Esophagus muscularis mucosa (tissue), 4 donors: ENCODE measurements around the gene CTSW. TPM values are rescaled to one million over a fixed set of nuclear protein-coding genes. Genes with fewer than 3 reads are reported as not detected.
A peak's percentile ranks its signal among the peaks of the same experiment; 100 is the strongest.

Experiments used
- DNase-seq: peaks from one replicate; pipeline ENCODE4 v3.0.0-alpha.2; 2017; ENCODE audit errors: extremely low spot score
- H3K27ac ChIP-seq, 4 donors: fragments of 200-600 bp; sonication (generic); replicated peaks in 1 of 4; 1 replicate in 3 of 4; 2 replicates in 1 of 4; pipeline ENCODE4 v1.5.1; 2016 to 2019; ENCODE audit warnings: mild to moderate bottlenecking in 1 of 4
- H3K27me3 ChIP-seq, 4 donors: fragments of 200-600 bp; sonication (generic); one replicate each; pipeline versions ENCODE4 v1.5.1 to v1.6.0; 2016 to 2019
- H3K36me3 ChIP-seq, 4 donors: fragments of 200-600 bp; sonication (generic); one replicate each; pipeline ENCODE4 v1.5.1; 2016 to 2019
- H3K4me1 ChIP-seq, 4 donors: fragments of 200-600 bp; sonication (generic); one replicate each; pipeline ENCODE4 v1.5.1; 2016 to 2019
- H3K4me3 ChIP-seq, 4 donors: fragments of 200-600 bp; sonication (generic); 1 replicate in 2 of 4; 2 replicates in 2 of 4; pipeline ENCODE4 v1.5.1; 2016 to 2019; ENCODE audit warnings: mild to moderate bottlenecking in 4 of 4, moderate library complexity in 1 of 4
- H3K9me3 ChIP-seq, 4 donors: fragments of 200-600 bp; sonication (generic); 1 replicate in 3 of 4; 2 replicates in 1 of 4; pipeline ENCODE4 v1.5.1; 2016 to 2019
- EP300 ChIP-seq: sonication (generic); formaldehyde crosslinking; IDR thresholded peaks from one replicate; pipeline ENCODE4 v1.6.1; 2017; ENCODE audit warnings: antibody characterized with exemption
- POLR2A ChIP-seq: fragments of 450-650 bp; IDR thresholded peaks from one replicate; pipeline ENCODE4 v1.6.1; 2017; ENCODE audit warnings: antibody characterized with exemption, moderate library complexity, mild to moderate bottlenecking, low read depth
- POLR2AphosphoS5 ChIP-seq, 2 donors: sonication (generic); formaldehyde crosslinking; IDR thresholded peaks; one replicate each; pipeline ENCODE4 v1.6.1; 2017; ENCODE audit warnings: antibody characterized with exemption in 2 of 2
- WGBS: methylation state at CpG from one replicate; pipeline ENCODE4 v1.1.5; 2018; 5-methylcytosine and 5-hydroxymethylcytosine counted together
- intact Hi-C: fragments of 100-400 bp; cut with DNase I; formaldehyde crosslinking; loops from one replicate; pipeline ENCODE4 v1.15.1; 2023
- total RNA-seq, 4 donors: library from RNA; depleted of rRNA; stranded (reverse); fragments of >200 nt; gene quantifications; one replicate each; pipeline versions ENCODE4 v1.1.0 to v1.2.1, GENCODE V29; 2016
- TF ChIP-seq, protein P1 (sequence below), 3 experiments: fragments of 200-600 bp in 2 of 3; fragments of 450-650 bp in 1 of 3; sonication (generic) in 2 of 3; IDR thresholded peaks; one replicate each; pipeline ENCODE4 v1.5.1; 2017 to 2019; ENCODE audit warnings: antibody characterized with exemption in 3 of 3, mild to moderate bottlenecking in 2 of 3, moderate library complexity in 1 of 3

CTSW gene
- total RNA-seq, 4 donors from 2014 or later = 0.83 to 2.7 (median 1.5) TPM

DNA sequence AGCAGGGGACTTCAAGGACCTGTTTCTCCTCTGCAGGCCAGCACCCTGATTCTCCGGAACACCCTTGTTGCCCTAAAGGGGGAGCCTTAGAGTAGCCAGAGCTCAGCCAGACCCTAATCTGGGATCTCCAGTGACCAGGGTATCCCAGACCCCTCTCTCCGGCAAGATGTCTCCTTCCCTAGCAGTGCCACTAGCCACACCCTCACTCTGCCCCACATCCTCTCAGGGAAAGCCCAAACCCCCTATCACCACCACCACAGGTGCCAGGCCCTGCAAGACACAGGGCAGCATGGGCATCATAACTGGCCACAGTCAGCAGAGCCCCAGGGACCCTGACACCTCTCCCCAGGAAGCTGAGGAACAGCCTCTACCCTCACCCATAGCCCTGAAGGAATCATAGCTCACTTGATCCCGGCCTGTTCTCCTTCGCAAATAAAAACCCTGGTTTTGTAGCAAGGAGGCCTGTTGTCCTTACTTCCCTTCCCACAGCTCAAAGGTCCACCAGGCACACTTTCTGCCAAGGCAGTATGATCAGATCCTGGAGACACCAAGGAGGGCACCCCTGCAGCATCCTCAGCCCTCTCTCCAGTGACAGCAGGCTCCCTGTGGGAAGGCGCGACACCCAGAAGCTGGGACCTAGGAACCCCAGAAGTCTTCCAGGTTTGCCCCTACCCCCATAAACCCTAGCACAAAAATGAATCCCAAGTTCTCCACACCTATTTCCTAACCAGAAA, 26.2 kb upstream of the CTSW start:
- H3K27ac ChIP-seq = peak overlapping the region in 1 of 4 donors; percentile 19
- intact Hi-C loops = no loop called here
- WGBS = 79% methylated on average over 6 of the region's 6 CpGs
- DNase-seq = no peak
- peaks cover 22 to 65% (median 60%) of the 10 kb centered on the region in 4 donors for H3K36me3 ChIP-seq
- no peak overlapping the region for H3K4me3 ChIP-seq
- H3K4me1 ChIP-seq = peaks cover 21 to 49% (median 39%) of the 10 kb centered on the region in 4 donors
- H3K27me3 ChIP-seq = no peaks in the 10 kb centered on the region
- peaks cover 0 to 9% (median 3%) of the 10 kb centered on the region in 4 donors for H3K9me3 ChIP-seq
- TF ChIP-seq POLR2A = no peak
- no peak for TF ChIP-seq EP300
- TF ChIP-seq, protein P1, sequence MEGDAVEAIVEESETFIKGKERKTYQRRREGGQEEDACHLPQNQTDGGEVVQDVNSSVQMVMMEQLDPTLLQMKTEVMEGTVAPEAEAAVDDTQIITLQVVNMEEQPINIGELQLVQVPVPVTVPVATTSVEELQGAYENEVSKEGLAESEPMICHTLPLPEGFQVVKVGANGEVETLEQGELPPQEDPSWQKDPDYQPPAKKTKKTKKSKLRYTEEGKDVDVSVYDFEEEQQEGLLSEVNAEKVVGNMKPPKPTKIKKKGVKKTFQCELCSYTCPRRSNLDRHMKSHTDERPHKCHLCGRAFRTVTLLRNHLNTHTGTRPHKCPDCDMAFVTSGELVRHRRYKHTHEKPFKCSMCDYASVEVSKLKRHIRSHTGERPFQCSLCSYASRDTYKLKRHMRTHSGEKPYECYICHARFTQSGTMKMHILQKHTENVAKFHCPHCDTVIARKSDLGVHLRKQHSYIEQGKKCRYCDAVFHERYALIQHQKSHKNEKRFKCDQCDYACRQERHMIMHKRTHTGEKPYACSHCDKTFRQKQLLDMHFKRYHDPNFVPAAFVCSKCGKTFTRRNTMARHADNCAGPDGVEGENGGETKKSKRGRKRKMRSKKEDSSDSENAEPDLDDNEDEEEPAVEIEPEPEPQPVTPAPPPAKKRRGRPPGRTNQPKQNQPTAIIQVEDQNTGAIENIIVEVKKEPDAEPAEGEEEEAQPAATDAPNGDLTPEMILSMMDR (IDR thresholded peaks at IDR 0.05) = no peak
- TF ChIP-seq POLR2AphosphoS5 (IDR thresholded peaks at IDR 0.05) = no peak

DNA sequence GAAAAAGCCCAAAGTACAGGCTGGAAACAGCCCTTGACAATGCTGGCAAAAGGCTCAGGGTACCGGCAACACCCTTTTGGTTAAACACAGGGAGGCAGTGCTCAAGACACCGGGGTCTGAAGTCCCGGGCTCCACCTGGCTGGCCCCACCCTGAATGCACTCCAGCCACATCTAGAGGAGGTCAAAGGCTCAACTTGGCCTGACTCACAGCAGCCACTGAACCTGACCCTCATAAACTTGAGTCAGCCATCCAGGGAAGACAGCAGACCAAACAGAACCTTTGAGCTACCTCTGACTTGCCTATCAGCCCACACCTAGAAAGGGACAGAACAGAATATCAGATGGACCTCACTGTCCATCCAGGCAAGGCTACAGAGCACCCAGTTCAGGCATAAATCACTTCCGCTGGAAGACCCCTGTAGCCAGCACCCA, 25.5 kb upstream of the CTSW start:
- Histone ChIP-seq H3K4me3 (no peak overlapping the region), H3K4me1 (peaks cover 21 to 51% (median 45%) of the 10 kb centered on the region in 4 donors), H3K27ac (peak overlapping the region in 1 of 4 donors; percentile 100), H3K27me3 (no peaks in the 10 kb centered on the region), H3K9me3 (peaks cover 0 to 9% (median 3%) of the 10 kb centered on the region in 4 donors), H3K36me3 (peaks cover 22 to 65% (median 60%) of the 10 kb centered on the region in 4 donors)
- 94% methylated on average over 3 of the region's 4 CpGs for WGBS
- intact Hi-C loops = no loop called here
- no peak for DNase-seq
- TF ChIP-seq POLR2AphosphoS5 (IDR thresholded peaks at IDR 0.05) (no peak), POLR2A (no peak), EP300 (no peak)
- TF ChIP-seq, protein P1 (IDR thresholded peaks at IDR 0.05) = no peak

DNA sequence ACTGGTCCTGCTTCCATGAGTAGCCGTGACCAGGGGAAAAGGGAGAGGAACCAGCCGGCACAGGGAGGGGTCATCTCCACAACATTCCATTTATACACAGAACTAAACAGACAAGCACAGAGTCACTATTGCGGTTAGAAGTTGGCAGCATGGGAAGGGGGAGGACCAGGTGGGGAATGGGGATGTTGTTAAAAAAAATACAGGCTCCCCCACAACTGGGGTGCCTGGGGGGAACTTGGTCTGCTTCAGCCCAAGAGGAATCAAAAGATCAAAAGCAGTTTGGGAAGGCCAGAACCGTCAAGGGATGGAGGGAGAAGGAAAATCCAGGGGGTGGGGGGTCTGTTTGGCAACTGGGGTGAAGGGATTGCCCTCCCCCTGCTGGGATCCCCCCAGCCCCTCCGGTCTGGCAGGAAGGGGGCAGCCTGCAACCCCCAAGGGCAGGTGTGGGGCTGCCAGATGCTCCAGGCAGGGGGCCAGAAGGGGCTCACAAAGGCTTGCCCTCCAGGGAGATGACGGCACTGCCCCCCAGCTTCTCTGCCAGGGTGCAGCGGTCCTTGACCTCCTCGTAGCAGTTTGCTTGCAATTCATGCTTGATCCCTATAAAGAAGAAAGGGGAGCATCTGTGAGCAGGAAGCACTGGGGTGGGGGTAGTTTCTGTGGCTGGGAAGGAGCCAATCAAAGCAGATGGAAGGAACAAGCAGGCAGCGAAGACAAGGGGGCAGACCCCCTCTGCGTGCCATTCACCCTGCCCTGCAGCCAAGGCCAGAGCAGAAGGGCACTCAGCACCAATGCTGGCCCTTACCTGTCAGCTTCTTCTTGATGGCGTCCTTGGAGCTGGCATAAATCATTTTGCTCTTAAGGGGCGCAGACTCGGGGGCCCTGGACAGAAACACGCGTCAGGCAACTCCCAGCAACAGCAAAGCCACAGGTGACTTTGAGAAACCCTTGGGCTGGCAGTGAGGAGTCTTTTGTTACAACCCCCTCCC, 24.5 kb upstream of the CTSW start:
- H3K27me3 ChIP-seq = no peaks in the 10 kb centered on the region
- H3K4me1 ChIP-seq = peaks cover 25 to 60% (median 52%) of the 10 kb centered on the region in 4 donors
- H3K9me3 ChIP-seq = peaks cover 0 to 9% (median 3%) of the 10 kb centered on the region in 4 donors
- peak overlapping the region in 1 of 4 donors; percentile 100 for H3K27ac ChIP-seq
- no peak overlapping the region for H3K4me3 ChIP-seq
- 78% methylated on average over 11 of the region's 15 CpGs for WGBS
- TF ChIP-seq EP300 (no peak), POLR2A (no peak), POLR2AphosphoS5 (IDR thresholded peaks at IDR 0.05) (no peak)
- TF ChIP-seq, protein P1 (IDR thresholded peaks at IDR 0.05) = no peak
- intact Hi-C loops = no loop called here
- peaks cover 22 to 65% (median 60%) of the 10 kb centered on the region in 4 donors for H3K36me3 ChIP-seq
- no peak for DNase-seq

DNA sequence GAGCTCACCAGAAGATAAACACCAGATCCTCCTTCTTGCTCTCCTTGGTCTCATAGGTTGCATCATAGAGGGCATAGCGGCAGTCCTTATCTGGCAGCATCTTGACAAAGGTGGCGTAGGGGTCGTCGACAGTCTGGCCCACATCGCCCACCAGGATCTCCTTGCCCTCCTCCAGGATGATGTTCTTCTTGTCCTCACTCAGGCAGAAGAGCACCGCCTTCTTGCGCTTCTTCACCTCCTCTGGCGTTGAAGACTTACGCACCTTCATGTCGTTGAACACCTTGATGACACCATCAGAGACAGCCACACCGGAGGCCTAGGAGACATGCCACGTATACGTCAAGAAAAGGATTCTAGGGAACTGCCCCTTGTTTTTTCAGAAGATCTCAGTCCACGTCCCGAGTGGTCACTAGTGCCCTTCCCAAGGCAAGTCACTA, 23.7 kb upstream of the CTSW start:
- Histone ChIP-seq H3K9me3 (peaks cover 0 to 8% (median 3%) of the 10 kb centered on the region in 4 donors), H3K27me3 (no peaks in the 10 kb centered on the region), H3K36me3 (peaks cover 22 to 59% (median 53%) of the 10 kb centered on the region in 4 donors), H3K27ac (peak overlapping the region in 2 of 4 donors; percentile 98 to 100), H3K4me1 (peaks cover 25 to 61% (median 54%) of the 10 kb centered on the region in 4 donors), H3K4me3 (peak overlapping the region; percentile 98 to 100 (median 99))
- 77% methylated on average over 15 of the region's 15 CpGs for WGBS
- no peak for DNase-seq
- TF ChIP-seq, protein P1 (IDR thresholded peaks at IDR 0.05) = no peak
- TF ChIP-seq EP300 = no peak
- TF ChIP-seq POLR2AphosphoS5 (IDR thresholded peaks at IDR 0.05) = no peak
- TF ChIP-seq POLR2A = no peak
- intact Hi-C loops = no loop called here
